Measurements from ENCODE around the gene SFXN2. TPM values are rescaled to one million over a fixed set of nuclear protein-coding genes. Genes with fewer than 3 reads are reported as not detected.

SFXN2 gene
- total and polyA plus RNA-seq, 2 donors (not counting 1 experiment from before 2014, with no cell fraction given) = 3.1 to 6.5 TPM

GRCh38 chr10:102767428-102768160 lies 53.2 kb downstream of the SFXN2 start:
- no peak overlapping the region for H3K4me3 ChIP-seq (replicated peaks in 1 of 4; ENCODE audit: control extremely low read depth in 1 of 4, insufficient read depth in 1 of 4, low read depth in 3 of 4, low read length in 4 of 4)
- no peaks in the 10 kb centered on the region for H3K27me3 ChIP-seq (ENCODE audit: control insufficient read depth, insufficient read depth, low read length)
- H3K4me2 ChIP-seq (ENCODE audit: extremely low read depth, insufficient read depth, low read length) = no peak overlapping the region
- H3K9ac ChIP-seq (ENCODE audit: insufficient read depth, low read length) = no peak overlapping the region
- no peak overlapping the region for H2AFZ ChIP-seq (ENCODE audit: low read length)
- peaks cover 2% of the 10 kb centered on the region for H3K4me1 ChIP-seq (ENCODE audit: control insufficient read depth, extremely low read depth, insufficient read depth, low read length)
- peaks cover 3% of the 10 kb centered on the region for H3K79me2 ChIP-seq (ENCODE audit: control insufficient read depth, insufficient read depth, low read length)
- H4K20me1 ChIP-seq (ENCODE audit: control insufficient read depth, extremely low read depth, insufficient read depth, low read length) = no peaks in the 10 kb centered on the region
- no peaks in the 10 kb centered on the region for H3K36me3 ChIP-seq (ENCODE audit: control insufficient read depth, insufficient read depth, low read length)
- no peak overlapping the region for H3K27ac ChIP-seq (ENCODE audit: insufficient read depth, low read length)
- TF ChIP-seq, protein P1, sequence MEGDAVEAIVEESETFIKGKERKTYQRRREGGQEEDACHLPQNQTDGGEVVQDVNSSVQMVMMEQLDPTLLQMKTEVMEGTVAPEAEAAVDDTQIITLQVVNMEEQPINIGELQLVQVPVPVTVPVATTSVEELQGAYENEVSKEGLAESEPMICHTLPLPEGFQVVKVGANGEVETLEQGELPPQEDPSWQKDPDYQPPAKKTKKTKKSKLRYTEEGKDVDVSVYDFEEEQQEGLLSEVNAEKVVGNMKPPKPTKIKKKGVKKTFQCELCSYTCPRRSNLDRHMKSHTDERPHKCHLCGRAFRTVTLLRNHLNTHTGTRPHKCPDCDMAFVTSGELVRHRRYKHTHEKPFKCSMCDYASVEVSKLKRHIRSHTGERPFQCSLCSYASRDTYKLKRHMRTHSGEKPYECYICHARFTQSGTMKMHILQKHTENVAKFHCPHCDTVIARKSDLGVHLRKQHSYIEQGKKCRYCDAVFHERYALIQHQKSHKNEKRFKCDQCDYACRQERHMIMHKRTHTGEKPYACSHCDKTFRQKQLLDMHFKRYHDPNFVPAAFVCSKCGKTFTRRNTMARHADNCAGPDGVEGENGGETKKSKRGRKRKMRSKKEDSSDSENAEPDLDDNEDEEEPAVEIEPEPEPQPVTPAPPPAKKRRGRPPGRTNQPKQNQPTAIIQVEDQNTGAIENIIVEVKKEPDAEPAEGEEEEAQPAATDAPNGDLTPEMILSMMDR (conservative IDR thresholded peaks at IDR 0.05 in 1 of 2, IDR thresholded peaks at IDR 0.05 in 1 of 2; ENCODE audit: low read depth in 1 of 2, low read length in 2 of 2) = no peak
- no peak for TF ChIP-seq EZH2 (IDR thresholded peaks at IDR 0.05; ENCODE audit: low read length, missing control alignments)
- DNase-seq (ENCODE audit: low read depth in 2 of 2) = no peak
- no peaks in the 10 kb centered on the region for H3K9me3 ChIP-seq (ENCODE audit: control insufficient read depth, insufficient read depth, low read depth, low read length)

DNA sequence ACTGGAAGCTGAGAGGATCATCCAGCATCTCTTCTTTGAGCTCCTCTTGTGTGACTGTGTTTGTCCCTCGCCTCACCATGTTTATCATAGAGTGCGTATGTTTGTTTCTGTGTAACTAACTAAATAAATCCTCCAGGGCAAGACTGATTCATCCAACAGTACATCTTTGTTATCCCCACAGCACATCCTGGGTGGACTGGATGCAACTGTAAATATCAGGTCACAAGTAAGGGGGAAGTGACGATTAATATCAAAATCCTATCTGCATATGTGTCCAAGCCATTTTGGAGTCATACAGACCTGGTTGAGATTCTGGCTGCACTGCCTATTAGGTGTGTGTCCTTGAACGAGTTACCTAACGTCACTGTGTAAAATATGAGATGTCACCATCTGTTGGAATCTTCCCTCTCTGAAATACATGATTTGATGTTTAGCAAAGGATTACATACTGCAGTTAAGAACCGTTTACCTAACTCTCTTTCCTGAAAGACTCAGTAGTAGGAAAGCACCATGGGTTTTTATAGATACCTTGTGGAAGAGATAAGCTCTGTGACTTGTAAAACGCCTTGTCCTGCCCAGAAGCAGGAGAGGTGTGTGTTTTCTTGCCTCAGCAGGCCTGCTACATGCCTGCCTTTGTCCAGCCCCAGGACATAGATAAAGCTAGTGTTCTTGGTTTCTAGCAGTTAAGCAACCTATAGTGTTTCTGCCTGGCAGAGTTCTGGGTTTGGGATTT lies 55.1 kb downstream of the SFXN2 start:
- H3K9ac ChIP-seq (ENCODE audit: insufficient read depth, low read length) = no peak overlapping the region
- peaks cover 9% of the 10 kb centered on the region for H3K79me2 ChIP-seq (ENCODE audit: control insufficient read depth, insufficient read depth, low read length)
- H3K4me2 ChIP-seq (ENCODE audit: extremely low read depth, insufficient read depth, low read length) = no peak overlapping the region
- no peak overlapping the region for H3K4me3 ChIP-seq (replicated peaks in 1 of 4; ENCODE audit: control extremely low read depth in 1 of 4, insufficient read depth in 1 of 4, low read depth in 3 of 4, low read length in 4 of 4)
- H4K20me1 ChIP-seq (ENCODE audit: control insufficient read depth, extremely low read depth, insufficient read depth, low read length) = no peaks in the 10 kb centered on the region
- no peak for TF ChIP-seq EZH2 (IDR thresholded peaks at IDR 0.05; ENCODE audit: low read length, missing control alignments)
- TF ChIP-seq, protein P1 (conservative IDR thresholded peaks at IDR 0.05 in 1 of 2, IDR thresholded peaks at IDR 0.05 in 1 of 2; ENCODE audit: low read depth in 1 of 2, low read length in 2 of 2) = no peak
- no peaks in the 10 kb centered on the region for H3K27me3 ChIP-seq (ENCODE audit: control insufficient read depth, insufficient read depth, low read length)
- H3K27ac ChIP-seq (ENCODE audit: insufficient read depth, low read length) = no peak overlapping the region
- no peak overlapping the region for H2AFZ ChIP-seq (ENCODE audit: low read length)
- DNase-seq (ENCODE audit: low read depth in 2 of 2) = no peak
- peaks cover 8% of the 10 kb centered on the region for H3K4me1 ChIP-seq (ENCODE audit: control insufficient read depth, extremely low read depth, insufficient read depth, low read length)
- no peaks in the 10 kb centered on the region for H3K36me3 ChIP-seq (ENCODE audit: control insufficient read depth, insufficient read depth, low read length)
- H3K9me3 ChIP-seq (ENCODE audit: control insufficient read depth, insufficient read depth, low read depth, low read length) = no peaks in the 10 kb centered on the region

- H3K4me1 ChIP-seq (ENCODE audit: control insufficient read depth, extremely low read depth, insufficient read depth, low read length) = peaks cover 9% of the 10 kb centered on the region
- peaks cover 9% of the 10 kb centered on the region for H3K79me2 ChIP-seq (ENCODE audit: control insufficient read depth, insufficient read depth, low read length)
- H3K4me3 ChIP-seq (replicated peaks in 1 of 4; ENCODE audit: control extremely low read depth in 1 of 4, insufficient read depth in 1 of 4, low read depth in 3 of 4, low read length in 4 of 4) = no peak overlapping the region
- DNase-seq (ENCODE audit: low read depth in 2 of 2) = no peak
- no peaks in the 10 kb centered on the region for H3K27me3 ChIP-seq (ENCODE audit: control insufficient read depth, insufficient read depth, low read length)
- no peak overlapping the region for H2AFZ ChIP-seq (ENCODE audit: low read length)
- TF ChIP-seq EZH2 (IDR thresholded peaks at IDR 0.05; ENCODE audit: low read length, missing control alignments) = no peak
- TF ChIP-seq, protein P1 (conservative IDR thresholded peaks at IDR 0.05 in 1 of 2, IDR thresholded peaks at IDR 0.05 in 1 of 2; ENCODE audit: low read depth in 1 of 2, low read length in 2 of 2) = no peak
- H3K27ac ChIP-seq (ENCODE audit: insufficient read depth, low read length) = no peak overlapping the region
- no peaks in the 10 kb centered on the region for H3K9me3 ChIP-seq (ENCODE audit: control insufficient read depth, insufficient read depth, low read depth, low read length)
- no peaks in the 10 kb centered on the region for H3K36me3 ChIP-seq (ENCODE audit: control insufficient read depth, insufficient read depth, low read length)
- no peak overlapping the region for H3K4me2 ChIP-seq (ENCODE audit: extremely low read depth, insufficient read depth, low read length)
- H4K20me1 ChIP-seq (ENCODE audit: control insufficient read depth, extremely low read depth, insufficient read depth, low read length) = no peaks in the 10 kb centered on the region
- no peak overlapping the region for H3K9ac ChIP-seq (ENCODE audit: insufficient read depth, low read length)
Measured at GRCh38 chr10:102770108-102770482, 55.7 kb downstream of the SFXN2 start.

Data from fibroblast of lung (primary cell).